Skeletal muscle satellite cell (primary cell): Measurements from ENCODE around the gene PPP1R9A.

Experiments
- H3K27me3 ChIP-seq: 2 replicates; pipeline ENCODE4 v1.7.0; 2013; ENCODE audit warnings: low read length; ENCODE audit not compliant: control insufficient read depth, insufficient read depth
- H3K36me3 ChIP-seq: 2 replicates; pipeline ENCODE4 v1.7.0; 2013; ENCODE audit warnings: mild to moderate bottlenecking, control low read depth, low read length; ENCODE audit not compliant: insufficient read depth
- H3K4me1 ChIP-seq: 2 replicates; pipeline ENCODE4 v1.7.0; 2013; ENCODE audit warnings: low read length; ENCODE audit not compliant: control insufficient read depth, insufficient read depth
- H3K4me2 ChIP-seq: 2 replicates; pipeline ENCODE4 v1.7.0; 2013; ENCODE audit warnings: mild to moderate bottlenecking, low read length
- H3K4me3 ChIP-seq: 2 replicates; pipeline ENCODE4 v1.7.0; 2013; ENCODE audit warnings: low read length
- H3K9ac ChIP-seq: 2 replicates; pipeline ENCODE4 v1.7.0; 2013; ENCODE audit warnings: mild to moderate bottlenecking, low read depth, low read length, moderate library complexity
- H3K9me3 ChIP-seq: replicated peaks from 2 replicates; pipeline ENCODE4 v1.7.0; 2013; ENCODE audit warnings: mild to moderate bottlenecking, control low read depth, low read length

The PPP1R9A gene

DNA sequence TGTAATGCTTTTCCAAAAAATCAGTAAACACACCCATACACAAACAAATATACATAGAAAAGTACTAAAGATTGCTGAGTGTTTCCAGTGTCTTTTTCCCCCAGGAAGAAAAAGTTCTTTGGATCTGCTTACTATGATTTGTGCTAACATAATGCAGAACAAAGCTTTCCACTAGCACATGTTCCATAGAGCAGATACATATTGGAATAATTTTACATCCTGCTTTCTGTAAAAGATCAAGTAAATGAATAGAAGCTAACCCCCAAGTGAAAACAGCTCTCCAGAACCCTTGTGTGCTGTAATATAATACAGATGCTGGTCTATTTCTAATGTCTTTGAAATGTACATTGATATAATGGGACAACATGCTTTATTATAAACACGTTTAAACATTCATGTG is 291.5 kb downstream of the PPP1R9A start:
- no peaks in the 10 kb centered on the region for H3K36me3 ChIP-seq
- H3K9me3 ChIP-seq, result no peaks in the 10 kb centered on the region
- no peaks in the 10 kb centered on the region for H3K4me1 ChIP-seq
- H3K4me2 ChIP-seq, result no peak overlapping the region
- no peak overlapping the region for H3K4me3 ChIP-seq
- H3K27me3 ChIP-seq, result no peaks in the 10 kb centered on the region
- no peak overlapping the region for H3K9ac ChIP-seq

DNA sequence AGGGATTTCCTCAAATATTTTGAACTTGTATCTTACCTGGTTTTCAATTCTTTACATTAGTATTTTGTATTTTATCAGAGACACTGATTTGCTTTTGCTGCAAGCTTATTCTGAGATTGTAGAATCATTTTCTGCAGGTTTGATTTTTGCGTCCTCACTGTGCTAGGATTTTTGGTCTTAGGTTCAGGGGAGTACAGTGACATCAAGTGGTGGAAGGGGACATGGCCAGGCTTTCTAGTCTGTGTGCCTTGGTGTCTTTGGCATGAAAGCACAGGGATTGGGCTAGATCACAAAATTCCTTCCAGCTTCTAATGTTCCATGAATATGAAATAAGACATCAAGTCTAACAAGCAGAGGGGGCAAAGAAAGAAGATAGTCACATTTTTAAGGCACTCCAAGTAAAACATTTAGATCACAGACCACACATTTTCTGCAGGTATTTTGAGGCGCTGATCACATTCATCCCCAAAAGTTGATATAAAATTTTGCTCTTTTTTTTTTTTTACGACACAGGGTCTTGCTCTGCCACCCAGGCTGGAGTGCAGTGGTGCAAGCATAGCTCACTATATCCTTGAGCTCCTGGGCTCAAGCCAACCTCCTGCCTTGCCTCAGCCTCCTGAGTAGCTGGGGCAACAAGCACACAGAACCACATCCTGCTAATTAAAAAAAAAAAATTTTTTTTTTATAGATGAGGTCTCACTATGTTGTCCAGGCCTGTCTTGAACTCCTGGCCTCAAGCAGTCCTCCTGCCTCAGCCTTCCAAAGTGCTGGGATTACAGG is 292.6 kb downstream of the PPP1R9A start:
- H3K4me1 ChIP-seq, result no peaks in the 10 kb centered on the region
- no peak overlapping the region for H3K9ac ChIP-seq
- no peaks in the 10 kb centered on the region for H3K36me3 ChIP-seq
- H3K9me3 ChIP-seq, result no peaks in the 10 kb centered on the region
- no peak overlapping the region for H3K4me3 ChIP-seq
- H3K27me3 ChIP-seq, result no peaks in the 10 kb centered on the region
- no peak overlapping the region for H3K4me2 ChIP-seq

DNA sequence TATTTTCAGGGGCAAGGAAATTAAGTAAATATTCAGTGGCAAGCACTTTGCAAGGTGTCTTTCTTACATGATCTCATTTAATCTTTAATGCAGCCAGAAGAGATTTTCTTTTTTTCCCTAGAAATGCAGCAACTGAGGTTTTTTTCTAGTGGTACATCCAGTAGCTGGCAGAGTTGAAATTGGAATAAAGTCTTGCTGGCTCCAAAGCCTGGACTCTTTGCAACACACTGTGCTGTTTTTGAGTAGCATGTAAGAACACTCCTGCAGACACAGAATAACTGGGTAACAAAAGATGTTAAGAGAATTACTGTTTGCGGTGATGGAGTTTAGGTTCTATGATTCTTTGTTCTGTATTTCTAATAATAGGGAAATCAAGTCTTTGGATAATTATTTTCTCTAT is 293.3 kb downstream of the PPP1R9A start:
- Histone ChIP-seq H3K36me3 (no peaks in the 10 kb centered on the region), H3K27me3 (no peaks in the 10 kb centered on the region), H3K9me3 (no peaks in the 10 kb centered on the region)

DNA sequence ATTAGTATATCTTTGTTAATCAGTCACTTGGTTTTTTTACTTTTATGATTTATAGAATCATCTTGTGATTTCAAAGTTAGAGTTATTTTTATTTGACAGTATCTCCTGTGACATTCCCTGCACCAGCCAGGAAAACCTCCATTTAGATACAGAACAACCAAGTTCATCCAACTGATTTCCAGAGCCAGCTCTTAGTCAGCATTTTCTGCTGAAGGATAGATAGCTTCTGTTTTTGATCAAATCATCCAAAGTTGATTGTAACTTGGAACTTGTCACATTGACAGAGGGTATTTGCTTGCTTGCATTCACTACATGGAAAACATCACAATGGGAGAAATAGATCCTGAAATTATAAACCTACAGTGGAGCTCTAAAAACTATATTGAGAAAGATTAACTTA is 294.3 kb downstream of the PPP1R9A start:
- no peaks in the 10 kb centered on the region for H3K36me3 ChIP-seq
- no peak overlapping the region for H3K9ac ChIP-seq
- H3K9me3 ChIP-seq, result no peaks in the 10 kb centered on the region
- H3K27me3 ChIP-seq, result no peaks in the 10 kb centered on the region
- H3K4me3 ChIP-seq, result no peak overlapping the region
- H3K4me2 ChIP-seq, result no peak overlapping the region
- H3K4me1 ChIP-seq, result peaks cover 10% of the 10 kb centered on the region

More for the DNA sequence above, 293.3 kb downstream of the PPP1R9A start:
- Histone ChIP-seq H3K9ac (no peak overlapping the region), H3K4me3 (no peak overlapping the region), H3K4me1 (peaks cover 6% of the 10 kb centered on the region), H3K4me2 (no peak overlapping the region)

DNA sequence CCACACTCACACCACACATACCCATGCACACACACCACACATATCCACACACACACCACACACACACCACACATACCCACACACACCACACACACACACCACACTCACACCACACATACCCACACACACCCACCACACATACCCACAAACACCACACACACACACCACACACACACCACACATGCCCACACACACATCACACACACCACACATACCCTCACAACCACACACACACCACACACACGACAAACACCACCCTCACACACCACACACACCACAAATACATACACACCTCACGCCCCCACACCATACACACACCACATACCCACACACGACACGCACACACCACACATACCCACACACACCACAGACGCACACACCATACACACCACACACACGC is 297.2 kb downstream of the PPP1R9A start:
- no peaks in the 10 kb centered on the region for H3K27me3 ChIP-seq
- no peaks in the 10 kb centered on the region for H3K9me3 ChIP-seq
- no peak overlapping the region for H3K4me3 ChIP-seq
- H3K4me2 ChIP-seq, result no peak overlapping the region
- H3K36me3 ChIP-seq, result no peaks in the 10 kb centered on the region
- no peak overlapping the region for H3K9ac ChIP-seq
- H3K4me1 ChIP-seq, result peaks cover 10% of the 10 kb centered on the region

DNA sequence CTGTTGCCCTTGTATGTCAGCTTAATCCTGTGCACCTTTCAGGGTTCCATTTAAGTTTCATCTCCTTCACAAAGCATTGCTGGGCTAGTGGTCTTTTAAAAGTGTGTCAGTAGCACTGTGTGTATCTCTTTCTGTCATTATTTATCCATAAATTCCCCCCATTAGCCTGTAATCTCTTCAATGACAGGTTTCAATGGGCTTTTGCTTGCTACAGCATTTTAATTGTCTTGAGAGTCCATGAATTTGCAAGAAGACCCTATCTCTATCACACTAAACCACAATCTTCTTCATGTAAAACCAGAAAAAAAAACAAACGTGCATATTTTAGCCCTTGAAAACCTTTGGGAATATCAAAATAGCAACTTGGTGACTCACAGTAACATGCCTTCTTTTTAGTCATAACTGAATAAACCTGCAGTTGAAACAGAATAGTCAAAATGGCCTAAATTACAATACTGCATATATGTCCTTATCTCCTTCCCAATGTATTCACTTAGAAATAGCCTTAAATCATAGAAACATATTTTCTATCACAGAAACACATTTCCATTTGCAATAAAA is 298.4 kb downstream of the PPP1R9A start:
- Histone ChIP-seq H3K9ac (no peak overlapping the region), H3K4me3 (no peak overlapping the region), H3K36me3 (no peaks in the 10 kb centered on the region), H3K9me3 (no peaks in the 10 kb centered on the region), H3K27me3 (no peaks in the 10 kb centered on the region), H3K4me2 (peak overlapping the region; percentile 61), H3K4me1 (peaks cover 10% of the 10 kb centered on the region)

DNA sequence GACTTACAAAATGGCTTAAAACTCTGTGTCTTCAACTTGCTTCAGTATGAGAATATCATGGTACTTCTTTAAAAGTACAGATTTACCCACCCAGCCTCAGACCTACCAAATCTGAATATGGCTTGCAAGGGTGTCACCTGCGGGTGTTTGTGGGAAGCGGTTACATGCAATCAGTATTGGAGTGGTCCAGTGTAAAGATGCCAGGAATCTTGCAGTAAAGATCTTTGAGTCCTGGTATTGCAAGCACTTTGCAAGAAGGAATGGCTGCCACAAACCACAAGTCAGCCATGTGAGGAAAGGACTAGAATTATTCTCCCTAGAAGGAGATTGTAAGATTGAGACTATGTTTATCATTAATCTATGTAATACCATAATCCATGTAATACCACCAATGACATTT is 301.9 kb downstream of the PPP1R9A start:
- Histone ChIP-seq H3K4me1 (peaks cover 18% of the 10 kb centered on the region), H3K36me3 (no peaks in the 10 kb centered on the region), H3K4me2 (no peak overlapping the region), H3K27me3 (no peaks in the 10 kb centered on the region), H3K9ac (no peak overlapping the region), H3K9me3 (no peaks in the 10 kb centered on the region), H3K4me3 (no peak overlapping the region)

DNA sequence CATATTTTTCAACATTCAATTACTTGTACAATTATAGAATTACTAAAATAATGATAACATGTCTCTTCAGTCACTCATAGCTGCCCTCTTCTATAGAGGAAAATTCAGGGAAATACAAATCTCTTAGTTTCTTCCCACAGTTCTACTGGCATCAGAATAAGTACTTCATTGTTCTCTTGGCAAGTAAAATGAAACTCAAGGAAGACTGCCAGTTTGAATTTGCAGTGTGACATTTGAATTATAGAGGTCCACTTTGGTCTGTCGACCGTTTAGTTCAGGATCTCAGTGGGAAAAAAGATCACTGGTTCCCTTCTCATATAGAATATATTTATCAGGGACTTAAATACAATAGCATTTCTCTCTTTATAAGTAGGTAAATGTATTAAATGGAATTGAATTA is 302.4 kb downstream of the PPP1R9A start:
- no peaks in the 10 kb centered on the region for H3K36me3 ChIP-seq
- no peak overlapping the region for H3K4me2 ChIP-seq
- no peak overlapping the region for H3K9ac ChIP-seq
- H3K27me3 ChIP-seq, result no peaks in the 10 kb centered on the region
- no peaks in the 10 kb centered on the region for H3K9me3 ChIP-seq
- H3K4me3 ChIP-seq, result no peak overlapping the region
- peaks cover 21% of the 10 kb centered on the region for H3K4me1 ChIP-seq

DNA sequence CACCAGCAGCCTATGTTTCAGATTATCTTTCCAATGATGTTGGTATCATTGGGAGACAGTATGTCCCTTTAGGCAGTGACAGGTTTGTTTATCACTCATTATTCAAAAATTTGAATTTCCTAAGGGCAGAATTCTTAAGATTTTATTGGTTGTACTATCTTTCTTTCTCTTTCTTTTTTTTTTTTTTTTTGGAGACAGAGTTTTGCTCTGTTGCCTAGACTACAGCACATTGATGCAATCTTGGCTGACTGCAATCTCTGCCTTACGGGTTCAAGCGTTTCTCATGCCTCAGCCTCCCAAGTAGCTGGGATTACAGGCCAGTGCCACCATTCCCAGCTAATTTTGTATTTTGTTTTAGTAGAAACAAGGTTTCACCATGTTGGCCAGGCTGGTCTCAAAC is 305.8 kb downstream of the PPP1R9A start:
- Histone ChIP-seq H3K4me1 (peaks cover 10% of the 10 kb centered on the region), H3K27me3 (no peaks in the 10 kb centered on the region), H3K9me3 (no peaks in the 10 kb centered on the region)

DNA sequence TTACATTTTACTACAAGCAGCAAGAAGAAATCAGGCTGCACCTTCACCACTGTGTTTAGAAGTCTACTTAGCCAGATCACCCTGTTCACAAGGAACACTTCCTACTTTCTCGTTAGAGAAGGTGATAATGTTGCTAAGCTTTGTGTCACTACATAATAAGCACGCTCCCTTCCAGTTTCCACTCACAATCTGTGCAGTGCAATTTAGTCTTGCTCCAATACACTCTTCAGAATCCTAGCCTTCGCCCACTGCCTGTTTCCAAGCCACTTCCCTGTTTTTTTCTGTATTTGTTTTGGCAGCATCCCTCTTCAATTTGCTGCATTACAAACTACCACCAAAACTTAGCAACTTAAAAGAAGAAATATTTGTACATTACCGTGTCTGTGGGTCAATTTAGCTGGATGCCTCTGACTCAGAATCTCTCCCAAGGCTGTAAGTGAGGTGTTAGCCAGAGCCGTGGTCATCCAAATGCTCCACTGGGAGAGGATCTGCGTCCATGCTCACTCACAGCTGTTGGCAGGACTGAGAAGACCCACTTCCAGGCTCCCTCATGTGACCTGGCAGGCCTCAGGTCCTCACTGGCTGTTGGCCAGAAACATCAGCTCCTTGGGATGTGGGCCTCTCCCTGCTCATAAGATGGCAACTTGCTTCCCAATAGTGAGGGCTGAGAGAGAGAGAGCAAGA is 306.6 kb downstream of the PPP1R9A start:
- Histone ChIP-seq H3K4me1 (peaks cover 10% of the 10 kb centered on the region), H3K4me3 (no peak overlapping the region), H3K36me3 (no peaks in the 10 kb centered on the region), H3K9me3 (no peaks in the 10 kb centered on the region), H3K4me2 (peak overlapping the region; percentile 36), H3K27me3 (no peaks in the 10 kb centered on the region), H3K9ac (no peak overlapping the region)

More for the DNA sequence above, 305.8 kb downstream of the PPP1R9A start:
- Histone ChIP-seq H3K4me2 (no peak overlapping the region), H3K9ac (no peak overlapping the region), H3K4me3 (no peak overlapping the region), H3K36me3 (no peaks in the 10 kb centered on the region)

DNA sequence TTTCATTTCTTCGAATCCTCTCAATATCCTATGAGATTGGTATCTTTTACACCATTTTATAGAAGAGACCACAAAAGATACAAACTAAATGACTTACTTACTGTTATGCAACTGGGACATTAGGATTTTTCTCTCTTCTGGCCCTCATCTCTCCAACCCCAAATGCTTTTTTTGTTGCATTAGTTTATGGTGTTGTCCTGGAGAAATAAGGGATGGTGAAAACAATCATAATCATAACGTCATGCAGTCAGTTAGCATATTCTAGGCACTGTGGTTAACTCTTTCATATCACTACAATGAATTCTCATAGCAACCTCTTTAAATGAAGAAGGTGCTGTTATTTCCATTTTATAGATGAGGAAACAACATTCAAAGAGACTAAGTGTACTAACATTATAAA is 312.3 kb downstream of the PPP1R9A start:
- no peaks in the 10 kb centered on the region for H3K36me3 ChIP-seq
- H3K27me3 ChIP-seq, result no peaks in the 10 kb centered on the region
- no peak overlapping the region for H3K9ac ChIP-seq
- H3K4me1 ChIP-seq, result no peaks in the 10 kb centered on the region
- H3K9me3 ChIP-seq, result no peaks in the 10 kb centered on the region
- no peak overlapping the region for H3K4me3 ChIP-seq
- H3K4me2 ChIP-seq, result no peak overlapping the region
